Left lobe of liver (tissue), 2 donors: Measurements from ENCODE around the gene LCN10. TPM values are rescaled to one million over a fixed set of nuclear protein-coding genes. Genes with fewer than 3 reads are reported as not detected.

Experiments used
- ATAC-seq: fragments of 200-7000 bp; cut with Tn5 transposase; one replicate; pipeline ENCODE4 v1.9.1; 2020; ENCODE audit warnings: mild to moderate bottlenecking, moderate library complexity
- DNase-seq: peaks from one replicate; pipeline ENCODE4 v3.0.0-alpha.2; 2020; ENCODE audit warnings: low spot score
- total RNA-seq: library from RNA; stranded (reverse); gene quantifications from one replicate; pipeline ENCODE4 v1.2.1, GENCODE V29; 2021
- donor health status: DM: no; HTN: no; CAD: no; lungs with moderate emphysema.
- donor health status: DM: no; HTN: yes; CAD: no.

The LCN10 gene
- total RNA-seq, 1 donor from 2014 or later = 0.15 TPM

DNA sequence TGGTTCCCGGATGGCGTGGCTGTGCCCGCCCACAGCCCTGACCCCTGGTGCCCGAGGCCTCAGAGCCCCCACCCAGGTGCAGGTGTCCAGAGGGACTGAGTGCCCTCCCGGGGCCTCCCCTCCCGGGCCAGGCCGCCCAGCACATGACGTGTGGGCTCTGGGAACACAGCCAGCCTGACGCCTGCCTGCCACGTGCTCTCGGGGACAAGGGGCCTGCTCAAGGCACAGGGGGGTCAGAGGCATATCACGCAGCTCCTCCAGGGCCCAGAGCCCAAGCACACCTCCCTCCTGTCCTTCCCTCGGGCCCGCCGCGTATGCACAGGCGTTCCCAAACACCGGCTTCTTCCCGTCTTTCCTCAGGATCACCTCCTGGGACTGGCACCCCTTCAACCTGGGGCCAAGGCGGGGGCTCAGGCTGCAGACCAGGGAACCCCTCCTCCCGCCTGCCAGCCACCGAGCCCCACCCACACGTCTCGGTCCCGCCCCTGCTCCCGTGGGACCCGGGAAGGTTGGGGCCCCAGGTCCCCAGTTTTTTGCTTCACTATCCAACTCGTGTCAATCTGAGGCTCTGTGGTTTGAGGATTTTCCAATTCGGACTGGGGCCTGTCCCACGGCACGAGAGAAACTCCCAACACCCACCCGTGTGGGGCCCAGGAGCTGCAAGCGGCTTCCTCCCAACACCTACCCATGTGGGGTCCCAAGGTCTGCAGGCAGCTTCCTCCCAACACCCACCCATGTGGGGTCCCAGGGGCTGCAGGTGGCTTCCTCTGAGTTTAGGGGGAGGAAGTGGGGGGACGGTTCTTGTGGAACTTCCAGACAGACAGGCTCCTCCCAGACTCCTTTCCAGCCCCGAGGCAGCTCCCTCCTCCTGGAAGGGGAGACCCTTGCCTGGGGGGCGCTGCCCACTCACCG lies 1.5 kb downstream of the LCN10 start:
- no peak for DNase-seq
- ATAC-seq = peak; percentile 67

DNA sequence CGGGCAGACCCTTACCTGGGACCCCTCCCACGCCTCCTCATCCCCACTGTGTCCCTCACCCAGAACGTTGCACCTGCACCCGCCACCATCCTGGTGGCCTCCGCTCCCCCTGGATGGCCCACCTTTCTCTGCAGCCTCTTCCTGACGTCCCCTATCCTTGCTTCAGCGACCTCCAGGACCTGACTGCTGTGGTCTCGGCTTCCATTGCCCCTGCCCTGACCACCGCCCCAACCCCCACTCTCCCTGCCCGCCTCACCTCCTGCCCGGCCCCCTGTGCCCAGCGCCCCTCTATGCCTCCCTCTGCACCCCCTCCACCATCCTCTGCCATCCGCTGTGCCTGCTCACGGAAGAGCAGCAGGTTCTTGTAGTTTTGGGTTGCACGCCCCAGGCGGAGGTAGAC lies 2.2 kb downstream of the LCN10 start:
- no peak for ATAC-seq
- DNase-seq = no peak

DNA sequence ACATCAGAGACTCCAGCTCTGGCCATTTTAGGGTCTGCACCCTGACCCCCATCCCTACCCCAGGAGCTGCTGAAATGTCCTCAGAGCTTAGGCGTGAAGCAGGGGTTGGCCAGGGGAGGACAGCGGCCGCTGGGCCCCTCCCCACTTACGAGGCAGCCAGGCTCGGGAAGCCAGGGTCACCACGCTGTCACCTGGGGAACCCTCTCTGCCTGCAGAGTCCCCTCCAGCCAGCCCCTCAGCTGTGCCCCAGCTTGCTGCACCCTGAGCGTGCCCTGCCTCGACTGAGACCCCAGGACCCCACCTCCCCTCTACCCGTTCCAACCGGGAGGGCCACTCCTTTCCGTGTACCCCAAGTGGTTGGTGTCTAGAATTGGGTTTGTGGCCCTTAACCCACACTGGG lies 2.7 kb downstream of the LCN10 start:
- ATAC-seq (no peak), DNase-seq (no peak)

DNA sequence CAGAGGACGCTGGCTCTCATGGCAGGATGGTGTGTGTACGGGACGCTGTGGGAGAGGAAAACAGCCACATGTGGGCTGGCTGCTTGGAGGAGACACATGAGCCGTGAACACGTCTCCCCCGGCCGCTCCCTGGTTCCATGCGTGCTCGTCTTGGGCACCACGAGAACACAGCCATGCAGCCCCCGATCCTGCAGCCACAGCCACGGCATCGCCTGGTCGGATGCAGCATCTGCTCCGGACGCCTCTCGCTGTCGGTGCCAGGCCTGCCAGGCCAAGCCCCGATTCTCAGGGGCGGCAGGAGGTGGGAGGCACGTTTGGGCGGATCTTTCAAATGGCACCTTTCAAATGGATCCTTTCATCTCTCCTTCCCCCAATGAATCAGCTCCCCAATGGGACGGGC lies 3.2 kb downstream of the LCN10 start:
- no peak for DNase-seq
- ATAC-seq = no peak

DNA sequence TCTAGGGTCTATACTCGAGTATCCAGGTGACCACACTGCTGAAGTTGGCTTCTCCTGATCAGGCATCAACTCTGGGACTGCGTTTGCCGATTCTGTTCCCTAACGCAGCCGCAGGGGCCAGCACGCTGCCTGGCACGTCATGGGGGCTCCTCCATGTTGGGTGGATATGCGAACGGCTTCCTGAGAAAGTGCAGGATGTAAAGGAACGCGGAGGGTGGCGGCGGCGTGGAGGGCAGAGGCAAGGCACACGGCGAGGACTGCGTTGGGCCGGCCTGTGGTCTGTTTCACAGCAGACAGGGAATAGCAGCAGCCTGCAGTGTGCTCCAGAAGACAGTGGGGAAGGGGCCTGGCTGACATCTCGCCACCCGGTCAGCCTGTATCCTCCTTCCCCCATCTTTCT lies 3.8 kb downstream of the LCN10 start:
- no peak for ATAC-seq
- DNase-seq = no peak

DNA sequence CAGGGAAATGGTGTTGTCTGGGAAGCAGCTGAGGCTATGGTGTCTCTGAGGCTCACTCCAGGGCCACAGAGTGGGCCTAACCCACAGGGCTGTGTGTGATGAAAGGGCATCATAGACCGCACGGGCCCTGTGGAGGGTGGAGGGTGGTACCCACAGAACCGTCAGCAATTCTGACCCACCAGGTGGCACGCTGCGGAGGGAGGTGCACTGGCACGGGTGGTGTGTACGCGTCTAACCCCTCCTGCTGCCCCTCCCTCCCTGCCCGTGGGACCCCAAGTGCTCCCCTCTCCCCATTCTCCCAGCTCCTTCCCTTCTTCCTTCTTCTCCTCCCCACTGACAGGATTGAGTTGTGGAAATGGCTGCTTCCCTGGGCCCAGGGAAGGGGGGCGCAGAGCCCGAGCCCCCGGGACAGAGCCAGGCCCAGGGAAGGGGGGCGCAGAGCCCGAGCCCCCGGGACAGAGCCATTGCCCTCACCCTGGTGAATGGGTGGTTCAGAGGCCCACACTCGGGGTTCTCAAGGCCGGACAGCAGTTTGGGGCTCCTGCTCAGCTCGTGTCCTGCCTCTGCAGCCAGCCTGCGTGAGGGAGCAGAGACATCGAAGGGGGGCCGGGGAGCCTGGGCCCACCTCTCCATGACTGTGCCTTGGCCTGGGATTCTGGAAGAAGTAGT lies 6.8 kb downstream of the LCN10 start:
- ATAC-seq (no peak), DNase-seq (no peak)

DNA sequence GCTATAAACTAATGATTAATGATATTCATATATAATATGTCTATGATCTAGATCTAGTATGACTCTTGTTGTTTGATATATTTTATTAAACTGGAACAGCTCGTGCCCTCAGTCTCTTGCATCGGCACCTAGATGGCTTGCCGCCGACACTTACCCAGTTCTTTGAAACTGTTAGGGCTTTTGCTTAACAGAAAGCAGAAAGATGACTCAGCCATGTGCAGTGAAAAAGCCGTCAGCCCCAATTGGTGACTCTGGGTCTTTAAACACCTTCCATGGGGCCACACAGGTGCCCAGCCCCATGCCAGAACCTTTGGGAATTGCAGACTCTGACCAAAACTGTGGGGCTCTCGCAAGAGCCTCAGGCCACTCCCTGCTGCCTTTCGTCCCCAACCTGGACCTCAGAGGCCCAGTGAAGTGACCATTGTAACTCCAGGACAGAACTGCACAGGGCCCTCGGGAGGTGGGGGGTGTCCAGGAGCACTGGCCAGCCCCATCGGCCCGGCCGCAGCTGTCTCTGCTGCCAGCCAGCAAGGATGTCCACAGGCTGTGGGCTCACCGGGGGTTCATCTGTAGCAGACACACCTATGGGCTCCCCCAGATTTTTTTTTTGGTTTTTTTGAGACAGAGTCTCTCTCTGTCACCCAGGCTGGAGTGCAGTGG lies 7.8 kb downstream of the LCN10 start:
- no peak for ATAC-seq
- no peak for DNase-seq

DNA sequence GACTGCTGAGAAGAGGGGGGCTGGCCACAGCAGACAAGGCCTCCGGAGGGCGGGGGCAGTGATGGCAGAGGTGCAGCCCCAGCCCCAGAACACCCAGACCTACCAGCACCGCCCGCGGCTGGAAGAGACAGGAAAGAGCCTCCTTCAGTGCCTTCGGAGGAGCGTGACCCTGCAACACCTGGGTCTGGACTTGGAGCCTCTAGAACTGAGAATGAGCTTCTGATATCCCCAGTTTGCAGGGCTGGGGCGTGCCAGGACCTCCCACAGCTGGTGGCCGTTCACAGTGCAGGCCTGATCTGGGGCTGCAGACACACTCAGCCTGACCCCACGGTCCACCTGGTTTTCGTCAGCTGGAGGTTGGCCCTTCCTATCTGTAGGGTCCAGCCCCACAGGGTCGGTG lies 9.1 kb downstream of the LCN10 start:
- DNase-seq (no peak), ATAC-seq (no peak)

DNA sequence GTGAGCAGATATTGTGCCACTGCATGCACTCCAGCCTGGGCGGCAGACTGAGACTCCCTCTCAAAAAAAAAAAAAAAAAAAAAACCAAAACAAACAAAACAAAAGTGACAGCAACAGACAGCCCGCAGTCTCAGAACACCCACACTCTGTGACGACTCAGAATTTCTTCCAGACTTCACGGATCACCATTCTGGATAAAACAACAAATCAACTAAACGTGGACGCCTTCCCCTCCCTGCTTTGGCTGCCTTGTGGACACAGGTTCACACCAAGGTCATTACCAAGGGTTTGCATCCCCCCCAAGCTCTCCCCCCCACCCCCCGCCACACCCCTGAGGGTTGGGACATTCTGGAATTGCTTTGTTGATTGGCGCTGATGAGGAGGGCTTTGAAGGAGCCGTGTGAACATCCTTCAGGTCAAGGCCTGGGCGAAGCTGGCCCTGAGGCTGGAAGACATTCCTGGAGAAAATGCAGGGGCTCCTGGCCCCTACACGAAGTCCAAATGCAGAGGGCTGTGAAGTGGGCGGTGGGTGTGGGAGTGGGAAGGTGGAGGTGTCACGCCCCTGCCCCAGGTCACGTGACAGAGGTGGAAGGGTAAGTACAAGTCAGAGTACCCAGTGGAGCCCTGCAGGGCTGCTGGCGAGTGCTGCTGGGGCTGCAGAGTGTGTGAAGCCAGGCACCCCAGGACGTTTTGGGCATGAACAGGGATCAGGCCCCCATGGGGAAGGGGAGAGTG lies 10.1 kb downstream of the LCN10 start:
- ATAC-seq = no peak
- DNase-seq = no peak

DNA sequence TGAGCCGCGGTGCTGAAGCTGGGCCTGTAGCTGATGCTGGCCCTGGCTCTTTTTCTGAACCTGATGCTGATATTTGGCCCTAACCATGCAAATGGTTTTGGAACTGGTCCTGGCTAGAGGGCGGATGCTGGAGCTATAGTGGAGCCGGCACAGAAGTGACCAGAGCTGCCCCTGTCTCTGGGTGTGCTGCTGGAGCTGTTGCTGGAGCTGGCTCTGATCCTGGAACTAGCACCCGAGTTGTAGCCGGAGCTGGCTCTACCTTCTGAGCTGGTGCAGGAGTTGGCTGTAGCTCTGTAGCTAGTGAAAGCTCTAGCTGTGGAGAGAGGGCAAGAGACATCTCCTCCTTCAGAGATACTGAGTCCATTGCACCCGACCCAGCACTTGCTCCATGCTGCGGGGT lies 12.8 kb downstream of the LCN10 start:
- no peak for ATAC-seq

DNA sequence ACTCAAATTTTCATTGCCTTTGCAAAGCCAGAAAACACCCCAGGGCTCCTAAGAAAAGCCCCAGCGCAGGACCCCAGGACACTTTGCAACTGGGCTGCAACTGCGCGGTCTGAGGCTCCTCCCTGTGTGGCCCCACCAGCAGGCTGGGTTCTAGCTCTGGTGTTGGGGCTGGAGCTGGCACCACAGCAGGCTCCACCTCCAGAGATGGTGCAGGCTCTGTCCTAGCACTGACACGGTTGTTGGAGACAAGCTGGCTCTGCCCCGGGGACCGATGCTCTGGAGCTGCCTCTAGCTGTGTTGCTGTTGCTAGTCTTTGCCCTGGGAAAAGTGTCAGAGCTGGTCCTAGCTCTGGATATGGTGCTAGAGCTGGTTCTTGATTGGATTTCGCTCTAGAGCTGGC lies 13.6 kb downstream of the LCN10 start:
- DNase-seq = no peak
- peak; percentile 54 for ATAC-seq

More for the DNA sequence above, 12.8 kb downstream of the LCN10 start:
- no peak for DNase-seq

DNA sequence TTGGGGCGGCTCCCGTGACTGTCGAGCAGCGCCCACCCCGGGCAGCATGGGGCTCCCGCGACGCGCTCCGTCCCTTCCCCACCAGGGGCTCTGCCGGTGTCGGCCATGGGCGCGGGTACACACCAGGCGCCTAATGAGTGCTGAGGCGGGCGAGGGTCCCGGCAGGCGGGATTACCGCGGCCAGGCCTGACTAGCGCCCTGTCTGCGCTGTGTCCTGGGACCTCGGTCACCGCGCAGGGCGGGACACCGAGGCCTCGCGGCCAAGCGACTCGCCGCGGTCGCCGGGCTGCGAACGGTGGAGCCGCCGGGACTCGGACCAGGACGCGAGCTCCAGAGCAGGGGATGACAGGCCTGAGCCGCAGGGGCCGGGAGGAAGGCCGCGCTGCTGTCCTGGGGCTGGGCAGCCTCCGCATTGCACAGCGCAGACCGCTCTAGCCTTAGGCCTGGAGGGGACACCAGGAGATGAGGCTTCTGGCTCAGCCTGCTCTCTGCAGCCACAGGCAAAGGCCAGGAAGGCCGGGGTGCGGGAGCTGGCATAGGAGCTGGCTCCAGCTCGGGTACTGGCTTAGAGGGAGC lies 14.1 kb downstream of the LCN10 start:
- ATAC-seq (peak; percentile 53), DNase-seq (no peak)

DNA sequence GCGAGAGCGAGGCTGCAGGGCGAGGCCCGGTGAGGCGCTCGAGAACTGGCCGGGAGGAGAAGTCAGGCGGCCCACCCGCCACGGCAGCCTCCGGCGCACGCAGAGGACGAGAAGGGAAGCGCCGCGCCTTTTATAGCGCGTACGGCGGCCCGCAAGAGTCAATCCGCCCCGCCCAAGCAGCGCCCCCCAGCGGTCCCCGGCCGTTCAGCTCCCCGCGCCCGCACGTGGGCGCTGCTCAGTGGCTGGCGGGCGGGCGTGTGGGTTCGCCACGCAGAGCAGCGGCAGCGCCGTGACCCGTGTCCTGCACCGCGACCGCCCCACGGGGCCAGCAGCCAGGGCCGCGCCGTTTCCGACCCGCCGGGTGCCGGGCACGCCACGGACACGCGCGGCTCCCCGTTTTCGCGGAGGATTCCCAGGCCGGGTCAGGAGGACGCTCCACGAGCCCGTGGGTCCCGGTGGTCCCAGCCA lies 14.6 kb downstream of the LCN10 start:
- DNase-seq (peak; percentile 92), ATAC-seq (peak; percentile 83)

DNA sequence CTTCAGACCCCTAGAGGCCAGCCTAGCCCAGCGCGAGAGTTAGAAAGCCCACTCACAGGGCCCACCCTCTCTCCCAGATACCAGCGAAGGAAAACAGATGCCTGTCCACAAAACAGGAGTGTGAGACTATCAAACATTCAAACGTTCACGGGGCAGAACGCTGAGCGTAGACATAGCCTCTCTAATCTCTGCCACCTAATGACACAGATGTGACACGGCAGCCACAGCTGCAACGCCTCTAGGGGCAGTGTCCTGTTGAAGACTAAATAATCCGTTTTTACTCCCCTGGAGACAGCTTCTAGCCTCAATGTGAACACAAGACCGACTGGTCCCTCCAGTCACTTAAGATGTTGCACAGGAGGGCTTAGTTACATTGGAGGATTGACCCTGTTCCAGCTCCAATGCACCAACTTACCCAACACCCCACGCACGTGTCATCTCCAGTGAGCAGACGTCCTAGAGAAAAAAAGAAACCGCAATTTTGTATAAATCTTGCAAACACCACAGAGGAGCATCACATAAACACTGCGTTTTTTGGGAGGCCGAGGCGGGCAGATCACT lies 16.0 kb downstream of the LCN10 start:
- peak; percentile 33 for ATAC-seq
- DNase-seq = no peak

DNA sequence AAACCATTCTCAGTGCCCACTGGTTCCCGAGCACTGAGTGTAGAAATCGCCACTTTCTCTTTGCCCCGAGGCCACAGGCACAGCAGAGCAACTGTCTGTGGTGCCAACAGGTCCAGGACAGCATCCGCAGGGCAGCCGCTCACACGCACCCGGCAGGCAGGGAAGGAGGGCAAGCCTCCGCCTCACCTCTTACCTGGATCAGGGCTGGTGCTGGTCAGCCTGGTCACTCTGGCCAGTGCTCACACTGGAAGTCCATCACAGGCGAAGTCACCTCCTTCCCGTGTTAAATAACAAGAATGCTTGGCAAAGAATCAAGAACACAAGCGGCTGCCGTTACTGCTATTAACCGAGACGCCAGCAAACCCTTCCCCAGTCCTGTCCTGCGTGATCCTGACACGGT lies 16.6 kb downstream of the LCN10 start:
- DNase-seq (no peak), ATAC-seq (no peak)

DNA sequence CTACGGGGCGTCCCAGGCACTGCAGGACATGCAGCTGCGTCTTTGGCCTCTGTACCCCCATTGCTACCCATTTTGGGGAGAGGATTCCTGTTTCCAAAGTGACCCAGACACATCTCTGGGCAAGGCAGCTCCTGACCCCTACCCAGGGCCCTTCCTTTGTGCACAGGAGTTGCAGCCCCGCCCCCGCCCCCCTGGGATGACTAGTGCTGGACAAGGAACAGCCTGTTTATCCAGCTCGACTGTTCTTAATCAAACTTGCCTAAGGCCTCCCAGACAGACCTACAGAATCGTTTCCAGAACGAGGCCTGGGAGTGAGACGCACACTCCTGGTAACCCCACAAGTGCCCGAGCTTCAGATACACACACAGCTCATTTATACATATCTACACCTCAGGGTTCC lies 17.1 kb downstream of the LCN10 start:
- no peak for DNase-seq
- ATAC-seq = no peak

DNA sequence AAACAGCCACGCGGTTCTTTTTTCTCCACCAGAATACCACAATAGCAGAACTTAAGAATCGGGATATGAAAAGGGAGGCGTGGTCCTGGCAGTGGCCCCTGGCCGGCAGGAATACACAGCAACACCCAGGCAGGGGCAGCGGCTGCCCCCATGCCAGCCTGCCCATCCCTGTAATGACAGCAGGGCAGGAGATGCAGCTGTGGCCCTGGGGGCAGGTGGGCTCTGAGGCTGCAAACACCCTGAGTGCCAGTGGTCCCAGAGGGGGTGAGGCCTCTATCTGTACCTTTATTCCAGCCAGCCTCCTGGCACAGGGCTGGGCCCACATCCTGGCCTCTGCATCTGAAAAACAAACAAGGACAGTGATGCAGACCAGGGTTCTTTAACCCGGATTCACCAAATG lies 18.0 kb downstream of the LCN10 start:
- DNase-seq (no peak), ATAC-seq (no peak)

DNA sequence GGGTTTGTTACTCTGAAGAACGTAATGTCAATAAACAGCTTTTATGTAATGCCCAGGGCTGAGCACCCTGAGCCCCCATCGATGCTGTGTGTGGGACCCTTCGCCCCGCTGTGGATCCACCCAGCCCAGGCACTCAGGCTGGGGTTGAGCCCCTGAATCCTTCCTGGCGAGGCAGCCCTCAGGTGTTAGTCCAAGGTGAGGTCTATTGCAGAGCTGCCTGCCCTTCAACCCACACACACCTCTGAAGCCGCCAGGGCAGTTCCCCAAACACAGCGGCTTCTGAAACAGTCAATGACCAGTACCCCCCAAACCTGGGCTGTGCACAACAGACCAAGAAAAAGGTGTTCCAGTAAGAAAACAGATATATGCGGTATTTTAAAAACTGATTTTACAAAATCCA lies 18.8 kb downstream of the LCN10 start:
- no peak for DNase-seq
- ATAC-seq = no peak

DNA sequence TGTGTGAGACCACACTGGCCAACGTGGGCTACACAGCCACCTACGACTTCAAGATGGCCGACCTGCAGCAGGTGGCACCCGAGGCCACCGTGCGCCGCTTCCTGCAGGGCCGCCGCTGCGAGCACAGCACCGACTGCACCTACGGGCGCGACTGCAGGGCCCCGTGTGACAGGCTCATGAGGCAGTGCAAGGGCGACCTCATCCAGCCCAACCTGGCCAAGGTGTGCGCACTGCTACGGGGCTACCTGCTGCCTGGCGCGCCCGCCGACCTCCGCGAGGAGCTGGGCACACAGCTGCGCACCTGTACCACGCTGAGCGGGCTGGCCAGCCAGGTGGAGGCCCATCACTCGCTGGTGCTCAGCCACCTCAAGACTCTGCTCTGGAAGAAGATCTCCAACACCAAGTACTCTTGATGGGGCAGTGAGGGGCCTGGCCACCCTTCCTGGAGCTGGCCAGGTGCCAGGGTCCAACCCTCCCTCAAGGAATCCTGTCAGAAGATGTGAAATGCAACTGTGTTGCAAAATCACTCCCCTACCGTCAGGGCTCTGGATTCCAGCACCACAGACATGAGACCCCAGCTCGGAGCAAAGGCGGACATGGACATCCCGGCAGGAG lies 19.3 kb downstream of the LCN10 start:
- DNase-seq = no peak

DNA sequence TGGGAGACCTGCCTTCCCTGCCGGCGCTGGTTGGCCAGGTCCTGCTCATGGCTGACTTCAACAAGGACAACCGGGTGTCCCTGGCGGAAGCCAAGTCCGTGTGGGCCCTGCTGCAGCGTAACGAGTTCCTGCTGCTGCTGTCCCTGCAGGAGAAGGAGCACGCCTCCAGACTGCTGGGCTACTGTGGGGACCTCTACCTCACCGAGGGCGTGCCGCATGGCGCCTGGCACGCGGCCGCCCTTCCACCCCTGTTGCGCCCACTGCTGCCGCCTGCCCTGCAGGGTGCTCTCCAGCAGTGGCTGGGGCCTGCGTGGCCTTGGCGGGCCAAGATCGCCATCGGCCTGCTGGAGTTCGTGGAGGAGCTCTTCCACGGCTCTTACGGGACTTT lies 19.8 kb downstream of the LCN10 start:
- DNase-seq = no peak
- ATAC-seq = no peak

More for the DNA sequence above, 19.3 kb downstream of the LCN10 start:
- ATAC-seq = no peak
